Esophagus squamous epithelium (tissue), 5 donors: ENCODE results near the gene TMEM38A. TPM values are rescaled to one million over a fixed set of nuclear protein-coding genes. Genes with fewer than 3 reads are reported as not detected.

Source experiments
- DNase-seq: peaks from one replicate; lab custom pipeline; 2025; lab: John Stamatoyannopoulos, UW
- H3K27ac ChIP-seq, 4 donors: fragments of 200-600 bp; sonication (generic); one replicate each; pipeline ENCODE4 v1.5.1; 2016 to 2019; ENCODE audit warnings: mild to moderate bottlenecking in 1 of 4
- H3K27me3 ChIP-seq, 4 donors: fragments of 200-600 bp; sonication (generic); 1 replicate in 3 of 4; 2 replicates in 1 of 4; pipeline versions ENCODE4 v1.5.1 to v1.6.0; 2017 to 2021; ENCODE audit warnings: antibody characterized with exemption in 1 of 4
- H3K36me3 ChIP-seq, 3 donors: fragments of 200-600 bp; sonication (generic); one replicate each; pipeline ENCODE4 v1.5.1; 2016 to 2019
- H3K4me1 ChIP-seq, 3 donors: fragments of 200-600 bp; sonication (generic); one replicate each; pipeline ENCODE4 v1.5.1; 2017 to 2019
- H3K4me3 ChIP-seq, 4 donors: fragments of 200-600 bp; sonication (generic); 1 replicate in 3 of 4; 2 replicates in 1 of 4; pipeline ENCODE4 v1.5.1; 2016 to 2019; ENCODE audit warnings: mild to moderate bottlenecking in 2 of 4, moderate library complexity in 1 of 4
- H3K9me3 ChIP-seq, 3 donors: fragments of 200-600 bp; sonication (generic); one replicate each; pipeline ENCODE4 v1.5.1; 2016 to 2019
- POLR2A ChIP-seq, 4 donors: fragments of 450-650 bp; IDR thresholded peaks; one replicate each; pipeline ENCODE4 v1.6.1; 2017; ENCODE audit warnings: antibody characterized with exemption in 4 of 4, mild to moderate bottlenecking in 4 of 4, moderate library complexity in 3 of 4
- whole genome bisulfite sequencing, 2 donors: methylation state at CpG; one replicate each; pipeline ENCODE4 v1.1.5; 2018; 5-methylcytosine and 5-hydroxymethylcytosine counted together
- intact Hi-C: fragments of 100-400 bp; cut with DNase I; formaldehyde crosslinking; loops from one replicate; pipeline ENCODE4 v1.15.0; 2022
- total RNA-seq, 4 donors: library from RNA; depleted of rRNA; stranded (reverse); fragments of >200 nt; gene quantifications; one replicate each; pipeline ENCODE4 v1.1.0, GENCODE V29; 2016
- TF ChIP-seq, protein P1 (sequence below), 6 experiments: fragments of 450-650 bp in 4 of 6; fragments of 200-600 bp in 2 of 6; sonication (generic) in 2 of 6; IDR thresholded peaks; one replicate each; pipeline ENCODE4 v1.5.1; 2016 to 2019; ENCODE audit warnings: antibody characterized with exemption in 6 of 6, mild to moderate bottlenecking in 4 of 6, moderate library complexity in 4 of 6
- donor health status: DM: yes; HTN: yes; CAD: no.

TMEM38A gene
- total RNA-seq, 4 donors from 2014 or later, result 2.0 to 5.6 (median 2.7) TPM

DNA sequence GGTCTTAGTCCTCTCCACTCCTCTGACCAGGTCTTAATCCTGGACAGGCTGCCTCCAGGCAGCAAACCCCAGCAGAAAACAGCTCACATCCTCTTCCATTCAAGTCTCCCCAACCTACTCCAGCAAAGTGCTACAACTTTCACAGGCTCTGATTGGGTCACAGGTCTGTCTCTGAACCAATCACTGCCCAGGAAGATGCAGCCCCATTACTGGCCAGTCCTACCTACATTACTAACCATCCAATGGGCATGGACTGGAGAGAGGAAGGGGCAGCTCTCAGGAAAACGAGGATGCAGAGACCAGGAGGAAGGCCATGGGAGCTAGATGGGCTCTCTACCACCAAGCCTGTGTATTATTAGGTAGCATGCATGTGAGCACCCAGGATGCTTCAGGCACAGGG lies 45.1 kb upstream of the TMEM38A start:
- H3K27ac ChIP-seq, result no peak overlapping the region
- intact Hi-C loops, result no loop called here
- H3K4me1 ChIP-seq, result peaks cover 5 to 65% (median 16%) of the 10 kb centered on the region in 3 donors
- no peak overlapping the region for H3K4me3 ChIP-seq
- no peaks in the 10 kb centered on the region for H3K27me3 ChIP-seq
- H3K9me3 ChIP-seq, result no peaks in the 10 kb centered on the region
- no peak for TF ChIP-seq POLR2A (IDR thresholded peaks at IDR 0.05)
- TF ChIP-seq, protein P1, sequence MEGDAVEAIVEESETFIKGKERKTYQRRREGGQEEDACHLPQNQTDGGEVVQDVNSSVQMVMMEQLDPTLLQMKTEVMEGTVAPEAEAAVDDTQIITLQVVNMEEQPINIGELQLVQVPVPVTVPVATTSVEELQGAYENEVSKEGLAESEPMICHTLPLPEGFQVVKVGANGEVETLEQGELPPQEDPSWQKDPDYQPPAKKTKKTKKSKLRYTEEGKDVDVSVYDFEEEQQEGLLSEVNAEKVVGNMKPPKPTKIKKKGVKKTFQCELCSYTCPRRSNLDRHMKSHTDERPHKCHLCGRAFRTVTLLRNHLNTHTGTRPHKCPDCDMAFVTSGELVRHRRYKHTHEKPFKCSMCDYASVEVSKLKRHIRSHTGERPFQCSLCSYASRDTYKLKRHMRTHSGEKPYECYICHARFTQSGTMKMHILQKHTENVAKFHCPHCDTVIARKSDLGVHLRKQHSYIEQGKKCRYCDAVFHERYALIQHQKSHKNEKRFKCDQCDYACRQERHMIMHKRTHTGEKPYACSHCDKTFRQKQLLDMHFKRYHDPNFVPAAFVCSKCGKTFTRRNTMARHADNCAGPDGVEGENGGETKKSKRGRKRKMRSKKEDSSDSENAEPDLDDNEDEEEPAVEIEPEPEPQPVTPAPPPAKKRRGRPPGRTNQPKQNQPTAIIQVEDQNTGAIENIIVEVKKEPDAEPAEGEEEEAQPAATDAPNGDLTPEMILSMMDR (IDR thresholded peaks at IDR 0.05), result no peak
- H3K36me3 ChIP-seq, result peaks cover 0 to 4% (median 0%) of the 10 kb centered on the region in 3 donors
- WGBS, 2 donors, result 80 to 100% methylated on average over 1 of the region's 1 CpG
- no peak for DNase-seq

DNA sequence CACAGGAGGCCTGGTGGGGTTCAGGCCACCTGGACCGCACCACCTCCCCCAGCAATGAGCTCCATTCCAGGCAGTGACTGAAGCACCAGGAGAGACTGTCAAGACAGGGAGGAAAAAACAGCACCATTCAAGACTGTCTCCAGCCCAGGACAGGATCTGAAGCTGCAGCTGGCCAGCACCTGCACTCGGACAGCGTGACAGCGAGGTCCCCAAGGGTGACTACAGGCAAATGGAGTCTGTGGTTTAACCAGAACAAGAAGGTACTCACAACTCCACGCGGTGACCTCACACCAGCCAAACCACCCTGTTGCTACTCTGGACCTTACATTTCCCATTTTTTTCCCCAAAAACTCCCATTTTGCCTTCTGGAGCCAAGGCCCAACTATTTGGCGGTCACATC lies 42.7 kb upstream of the TMEM38A start:
- H3K27ac ChIP-seq, result no peak overlapping the region
- no peaks in the 10 kb centered on the region for H3K27me3 ChIP-seq
- no peak overlapping the region for H3K4me3 ChIP-seq
- peaks cover 0 to 12% (median 0%) of the 10 kb centered on the region in 3 donors for H3K36me3 ChIP-seq
- TF ChIP-seq, protein P1 (IDR thresholded peaks at IDR 0.05), result no peak
- no peak for TF ChIP-seq POLR2A (IDR thresholded peaks at IDR 0.05)
- H3K4me1 ChIP-seq, result peaks cover 5 to 67% (median 16%) of the 10 kb centered on the region in 3 donors
- DNase-seq, result no peak
- 92 to 100% methylated on average over 1 to 7 of the region's 7 CpGs for WGBS, 2 donors
- intact Hi-C loops, result no loop called here
- H3K9me3 ChIP-seq, result no peaks in the 10 kb centered on the region

DNA sequence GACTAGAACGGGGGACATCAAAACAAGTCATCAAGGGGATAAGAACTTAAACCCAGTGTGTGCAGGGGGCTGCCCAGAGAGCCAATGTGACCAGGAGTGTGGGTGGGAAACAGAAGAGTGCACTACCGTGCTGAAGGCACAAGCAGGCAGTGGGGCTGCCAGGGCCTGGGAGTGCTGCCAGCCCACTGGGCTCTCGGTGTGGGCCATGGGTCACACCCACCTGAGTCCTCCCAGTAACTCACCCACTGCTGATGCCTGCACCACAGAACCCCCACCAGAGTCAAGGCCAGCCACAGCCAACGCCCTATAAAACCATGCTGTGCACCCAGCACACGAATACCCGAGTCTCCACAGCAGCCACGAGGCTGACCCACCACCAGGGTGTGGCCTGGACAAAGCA lies 41.5 kb upstream of the TMEM38A start:
- WGBS, 2 donors, result 38 to 39% methylated on average over 3 to 6 of the region's 7 CpGs
- intact Hi-C loops, result no loop called here

DNA sequence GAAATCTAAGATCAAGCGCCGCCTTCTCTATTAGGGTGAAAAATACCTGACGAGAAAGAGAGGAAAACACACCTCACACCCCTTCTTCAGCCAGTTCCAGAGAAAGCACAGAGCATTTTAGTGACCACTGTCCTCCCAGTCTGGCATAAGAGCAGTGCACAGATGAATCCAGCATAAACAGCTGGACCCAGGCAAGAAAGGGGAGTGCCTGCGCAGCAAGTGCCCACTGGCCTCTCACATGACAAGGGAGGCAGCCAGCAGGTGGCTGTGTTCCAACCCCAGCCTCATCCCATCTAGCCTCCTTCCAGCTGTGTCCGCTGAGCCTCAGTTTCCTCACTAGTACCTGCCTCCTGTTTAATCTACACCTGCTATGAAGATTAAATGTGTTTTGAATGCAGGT lies 40.9 kb upstream of the TMEM38A start:
- Histone ChIP-seq H3K9me3 (no peaks in the 10 kb centered on the region), H3K36me3 (peaks cover 0 to 29% (median 0%) of the 10 kb centered on the region in 3 donors), H3K27me3 (no peaks in the 10 kb centered on the region), H3K27ac (no peak overlapping the region), H3K4me3 (no peak overlapping the region), H3K4me1 (peaks cover 5 to 68% (median 16%) of the 10 kb centered on the region in 3 donors)
- intact Hi-C loops, result loop anchor here (10.0 kb wide), 1 partner anchor 45 kb away; the partner anchor contains the start of gene SLC35E1
- no peak for DNase-seq
- TF ChIP-seq POLR2A (IDR thresholded peaks at IDR 0.05), result no peak
- TF ChIP-seq, protein P1 (IDR thresholded peaks at IDR 0.05), result no peak
- 88 to 100% methylated on average over 2 to 4 of the region's 5 CpGs for WGBS, 2 donors

More for the DNA sequence above, 41.5 kb upstream of the TMEM38A start:
- Histone ChIP-seq H3K36me3 (peaks cover 0 to 24% (median 0%) of the 10 kb centered on the region in 3 donors), H3K27me3 (no peaks in the 10 kb centered on the region), H3K9me3 (no peaks in the 10 kb centered on the region), H3K4me1 (peaks cover 5 to 70% (median 16%) of the 10 kb centered on the region in 3 donors), H3K27ac (no peak overlapping the region), H3K4me3 (no peak overlapping the region)
- TF ChIP-seq, protein P1 (IDR thresholded peaks at IDR 0.05), result no peak
- TF ChIP-seq POLR2A (IDR thresholded peaks at IDR 0.05), result no peak
- DNase-seq, result no peak

DNA sequence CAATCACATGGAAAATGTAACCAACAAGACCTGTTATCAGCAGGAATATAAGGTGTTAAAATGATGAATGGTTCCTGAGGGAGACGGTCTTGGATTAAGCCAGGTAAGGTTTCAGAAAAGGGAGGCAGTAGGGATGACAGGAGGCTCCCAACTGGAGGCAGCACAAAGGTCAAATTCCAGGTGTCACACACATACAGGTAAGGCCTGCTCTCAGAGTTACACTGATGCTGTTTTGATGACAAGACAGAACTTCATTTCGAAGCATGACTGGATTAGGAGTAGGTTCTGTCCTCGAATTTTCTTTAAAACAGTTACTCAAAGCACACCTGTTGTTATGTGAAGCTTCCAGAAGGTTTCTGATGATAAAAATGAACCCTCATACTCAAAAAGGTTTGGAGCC lies 40.4 kb upstream of the TMEM38A start:
- TF ChIP-seq, protein P1 (IDR thresholded peaks at IDR 0.05), result no peak
- TF ChIP-seq POLR2A (IDR thresholded peaks at IDR 0.05), result no peak
- intact Hi-C loops, result loop anchor here (10.0 kb wide), 1 partner anchor 46 kb away; the partner anchor contains the start of gene SLC35E1
- peaks cover 5 to 68% (median 16%) of the 10 kb centered on the region in 3 donors for H3K4me1 ChIP-seq

More for the DNA sequence above, 40.4 kb upstream of the TMEM38A start:
- no peak overlapping the region for H3K27ac ChIP-seq
- 59 to 66% methylated on average over 3 of the region's 3 CpGs for WGBS, 2 donors
- no peaks in the 10 kb centered on the region for H3K9me3 ChIP-seq
- H3K27me3 ChIP-seq, result no peaks in the 10 kb centered on the region
- peaks cover 0 to 32% (median 0%) of the 10 kb centered on the region in 3 donors for H3K36me3 ChIP-seq
- DNase-seq, result no peak
- no peak overlapping the region for H3K4me3 ChIP-seq
